ENCODE results near the gene GORAB.

The GORAB gene

DNA sequence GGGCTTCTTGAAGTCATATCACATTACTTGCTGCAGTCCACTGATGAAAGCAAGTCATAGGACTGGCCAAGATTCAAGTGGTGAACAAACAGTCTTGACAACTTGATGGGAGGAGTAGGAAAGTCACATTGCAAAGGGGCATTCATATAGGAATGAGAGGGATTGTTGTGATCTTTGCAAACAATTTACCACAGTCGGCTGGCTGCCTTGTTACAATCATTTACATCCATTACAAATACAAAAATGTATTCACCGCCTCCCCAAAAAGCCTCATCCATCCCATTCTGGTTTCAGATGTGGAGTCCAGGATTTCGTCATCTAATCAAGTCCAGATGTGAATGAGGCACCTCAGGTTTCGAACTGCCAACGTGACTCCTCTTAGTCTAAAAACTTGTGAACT, 26.8 kb downstream of the GORAB start:
- Mint-ChIP-seq H3K27me3 (no peaks in the 10 kb centered on the region), H3K27ac (no peak overlapping the region), H3K4me1 (peaks cover 13% of the 10 kb centered on the region), H3K4me3 (no peak overlapping the region), H3K36me3 (ENCODE audit: low read depth) (peaks cover 9% of the 10 kb centered on the region), H3K9me3 (peaks cover 8% of the 10 kb centered on the region)
- no peak for ATAC-seq
- no peak for DNase-seq

DNA sequence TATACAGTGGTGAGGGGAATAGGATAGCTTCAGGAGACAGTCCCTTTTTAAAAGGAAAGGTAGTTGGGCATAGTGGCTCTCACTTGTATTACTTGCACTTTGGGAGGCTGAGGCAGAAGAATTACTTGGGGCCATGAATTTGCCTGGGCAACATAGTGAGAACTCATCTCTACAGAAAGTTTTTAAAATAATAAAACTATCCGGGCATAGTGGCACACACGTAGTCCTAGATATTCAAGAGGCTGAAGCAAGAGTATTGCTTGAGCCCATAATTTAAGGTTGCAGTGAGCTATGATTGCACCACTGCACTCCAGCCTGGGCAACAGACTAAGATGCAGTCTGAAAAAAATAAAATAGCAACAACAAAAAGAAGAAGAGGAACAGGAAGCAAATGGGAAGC, 27.2 kb downstream of the GORAB start:
- ATAC-seq (no peak), DNase-seq (no peak)
- no peak overlapping the region for H3K4me3 Mint-ChIP-seq
- H3K36me3 Mint-ChIP-seq (ENCODE audit: low read depth): peaks cover 7% of the 10 kb centered on the region
- peaks cover under 1% of the 10 kb centered on the region for H3K27me3 Mint-ChIP-seq
- H3K9me3 Mint-ChIP-seq: peaks cover 8% of the 10 kb centered on the region
- no peak overlapping the region for H3K27ac Mint-ChIP-seq
- H3K4me1 Mint-ChIP-seq: peaks cover 13% of the 10 kb centered on the region

GRCh38 chr1:170560681-170561285, 28.8 kb downstream of the GORAB start:
- H3K4me1 Mint-ChIP-seq: peaks cover 13% of the 10 kb centered on the region
- peaks cover 2% of the 10 kb centered on the region for H3K27me3 Mint-ChIP-seq
- peaks cover 8% of the 10 kb centered on the region for H3K9me3 Mint-ChIP-seq
- H3K4me3 Mint-ChIP-seq: no peak overlapping the region
- H3K36me3 Mint-ChIP-seq (ENCODE audit: low read depth): peaks cover 4% of the 10 kb centered on the region
- H3K27ac Mint-ChIP-seq: no peak overlapping the region
- DNase-seq: no peak
- ATAC-seq: no peak

GRCh38 chr1:170562646-170563338, 30.8 kb downstream of the GORAB start:
- Mint-ChIP-seq H3K36me3 (ENCODE audit: low read depth) (peaks cover 2% of the 10 kb centered on the region), H3K27ac (no peak overlapping the region), H3K4me1 (peaks cover 13% of the 10 kb centered on the region), H3K27me3 (peaks cover 2% of the 10 kb centered on the region), H3K4me3 (no peak overlapping the region), H3K9me3 (peaks cover 8% of the 10 kb centered on the region)
- no peak for ATAC-seq
- DNase-seq: peak; percentile 6

DNA sequence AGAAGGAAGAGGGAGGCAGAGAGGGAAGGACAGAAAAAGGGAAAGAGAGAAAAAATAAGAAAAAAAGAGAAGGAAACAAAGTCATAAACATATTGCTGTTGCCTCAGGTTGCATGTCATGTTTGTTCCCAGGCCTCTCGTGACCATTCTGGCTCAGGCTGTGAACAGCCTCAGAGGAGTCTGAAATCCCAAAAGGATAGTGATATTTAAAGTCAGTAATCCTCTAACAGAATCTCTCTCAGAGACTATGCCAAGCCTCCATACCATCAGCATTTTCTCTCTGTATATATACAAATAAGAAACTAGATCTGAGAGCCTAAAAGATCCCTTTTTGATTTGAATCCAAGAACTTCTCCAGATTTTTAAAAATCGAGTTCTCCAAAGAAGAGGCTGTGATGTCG, 35.2 kb downstream of the GORAB start:
- H3K9me3 Mint-ChIP-seq: peaks cover 16% of the 10 kb centered on the region
- H3K4me1 Mint-ChIP-seq: peaks cover 13% of the 10 kb centered on the region
- H3K4me3 Mint-ChIP-seq: no peak overlapping the region
- no peaks in the 10 kb centered on the region for H3K36me3 Mint-ChIP-seq (ENCODE audit: low read depth)
- peaks cover 15% of the 10 kb centered on the region for H3K27me3 Mint-ChIP-seq
- DNase-seq (no peak), ATAC-seq (no peak)
- no peak overlapping the region for H3K27ac Mint-ChIP-seq

DNA sequence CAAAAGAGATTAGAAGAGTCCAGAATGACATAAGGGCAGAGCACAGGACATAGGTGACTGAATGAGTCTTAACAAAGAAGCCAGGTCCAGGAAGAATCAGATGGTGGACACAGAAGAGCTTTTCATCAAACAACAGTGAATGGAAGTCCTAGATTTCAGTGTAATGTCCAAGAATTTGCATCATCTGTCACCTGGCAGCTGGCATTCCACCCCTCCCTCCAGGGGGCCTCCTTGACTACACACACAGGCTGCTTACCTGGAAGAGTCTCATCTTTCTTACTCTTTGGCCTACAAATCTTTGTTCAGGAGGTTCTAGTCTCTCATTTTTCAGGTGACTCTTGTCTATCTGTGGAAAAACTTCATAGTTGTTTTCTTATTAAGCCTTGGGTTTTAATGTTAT, 36.2 kb downstream of the GORAB start:
- no peak for ATAC-seq
- no peaks in the 10 kb centered on the region for H3K36me3 Mint-ChIP-seq (ENCODE audit: low read depth)
- DNase-seq: no peak
- H3K4me1 Mint-ChIP-seq: peaks cover 3% of the 10 kb centered on the region
- peaks cover 18% of the 10 kb centered on the region for H3K27me3 Mint-ChIP-seq
- peaks cover 20% of the 10 kb centered on the region for H3K9me3 Mint-ChIP-seq
- H3K4me3 Mint-ChIP-seq: no peak overlapping the region
- H3K27ac Mint-ChIP-seq: no peak overlapping the region

DNA sequence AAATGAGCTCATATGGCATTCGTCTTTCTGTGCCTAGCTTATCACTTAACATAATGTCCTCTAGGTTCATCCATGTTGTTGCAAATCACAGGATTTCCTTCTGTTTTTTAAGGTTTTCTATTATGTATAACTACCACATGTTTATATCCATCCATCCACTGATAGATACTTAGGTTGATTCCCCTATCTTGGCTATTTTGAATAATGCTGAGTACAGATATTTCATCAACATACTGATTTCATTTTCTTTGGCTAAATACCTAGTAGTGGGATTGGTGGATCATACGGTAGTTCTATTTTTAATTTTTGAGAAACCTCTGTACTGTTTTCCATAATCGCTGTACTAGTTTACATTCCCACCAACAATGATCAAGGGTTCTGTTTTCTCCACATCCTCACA, 45.0 kb downstream of the GORAB start:
- H3K9me3 Mint-ChIP-seq: peaks cover 6% of the 10 kb centered on the region
- no peak overlapping the region for H3K4me3 Mint-ChIP-seq
- H3K27me3 Mint-ChIP-seq: peaks cover 17% of the 10 kb centered on the region
- no peaks in the 10 kb centered on the region for H3K36me3 Mint-ChIP-seq (ENCODE audit: low read depth)
- DNase-seq (no peak), ATAC-seq (no peak)
- no peak overlapping the region for H3K27ac Mint-ChIP-seq
- no peaks in the 10 kb centered on the region for H3K4me1 Mint-ChIP-seq

GRCh38 chr1:170578359-170578758, 46.4 kb downstream of the GORAB start:
- DNase-seq (no peak), ATAC-seq (no peak)
- H3K27me3 Mint-ChIP-seq: peaks cover 13% of the 10 kb centered on the region
- no peaks in the 10 kb centered on the region for H3K4me1 Mint-ChIP-seq
- no peak overlapping the region for H3K4me3 Mint-ChIP-seq
- H3K36me3 Mint-ChIP-seq (ENCODE audit: low read depth): no peaks in the 10 kb centered on the region
- no peak overlapping the region for H3K27ac Mint-ChIP-seq
- H3K9me3 Mint-ChIP-seq: no peaks in the 10 kb centered on the region

GRCh38 chr1:170580636-170581440, 48.9 kb downstream of the GORAB start:
- no peaks in the 10 kb centered on the region for H3K4me1 Mint-ChIP-seq
- DNase-seq (no peak), ATAC-seq (no peak)
- peaks cover 20% of the 10 kb centered on the region for H3K27me3 Mint-ChIP-seq
- no peak overlapping the region for H3K4me3 Mint-ChIP-seq
- H3K9me3 Mint-ChIP-seq: no peaks in the 10 kb centered on the region
- H3K27ac Mint-ChIP-seq: no peak overlapping the region
- no peaks in the 10 kb centered on the region for H3K36me3 Mint-ChIP-seq (ENCODE audit: low read depth)

- Mint-ChIP-seq H3K27me3 (peaks cover 28% of the 10 kb centered on the region), H3K9me3 (no peaks in the 10 kb centered on the region), H3K4me1 (peaks cover 3% of the 10 kb centered on the region), H3K4me3 (no peak overlapping the region), H3K36me3 (ENCODE audit: low read depth) (no peaks in the 10 kb centered on the region), H3K27ac (no peak overlapping the region)
- DNase-seq (no peak), ATAC-seq (no peak)
These were observed 51.2 kb downstream of the GORAB start for GRCh38 chr1:170583186-170583585.

DNA sequence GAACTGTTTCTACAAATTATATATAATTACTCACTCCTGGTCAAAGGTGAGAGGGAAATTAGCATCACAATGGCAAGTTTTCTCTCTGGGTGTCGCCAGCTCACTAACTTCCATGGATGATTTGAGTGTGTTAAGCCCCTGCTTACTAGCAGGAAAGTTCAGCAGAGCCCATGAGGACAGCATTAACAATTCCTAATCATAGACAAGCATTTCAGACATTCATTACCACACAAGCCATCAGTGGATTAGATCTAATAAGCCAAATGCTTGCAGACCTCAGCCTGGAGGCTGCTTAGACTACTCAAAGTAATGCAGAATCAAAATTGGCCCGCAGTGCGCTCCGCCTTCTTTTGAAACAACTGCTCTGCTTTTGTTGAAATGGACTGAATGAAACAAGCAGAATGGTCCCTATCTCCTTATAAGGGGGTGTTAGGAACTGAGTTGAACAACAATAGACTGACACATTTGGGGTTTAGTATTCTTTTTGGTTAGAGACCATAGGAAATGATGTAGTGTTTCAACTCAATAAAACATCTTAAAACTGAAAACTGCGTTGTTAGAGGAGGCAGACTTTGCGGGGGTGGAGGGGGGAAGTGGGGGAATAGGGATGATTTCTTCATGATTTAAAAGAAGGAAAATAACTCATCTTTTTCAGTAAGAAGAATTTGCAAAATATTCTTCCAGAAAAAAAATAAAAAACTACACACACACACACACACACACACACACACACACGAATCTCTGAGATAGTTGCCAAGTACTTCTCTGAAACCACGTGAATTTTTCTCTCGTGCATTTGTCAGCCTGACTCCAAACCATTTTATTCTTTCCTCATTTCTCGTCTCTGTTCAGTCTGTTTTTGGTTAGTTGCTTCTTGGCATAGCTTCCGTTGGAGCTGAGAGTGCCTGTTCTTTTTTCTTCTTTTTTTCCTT, 54.6 kb downstream of the GORAB start:
- H3K9me3 Mint-ChIP-seq: no peaks in the 10 kb centered on the region
- H3K27me3 Mint-ChIP-seq: peaks cover 43% of the 10 kb centered on the region
- peaks cover 3% of the 10 kb centered on the region for H3K4me1 Mint-ChIP-seq
- peak overlapping the region; percentile 3 for H3K4me3 Mint-ChIP-seq
- no peak overlapping the region for H3K27ac Mint-ChIP-seq
- ATAC-seq (no peak), DNase-seq (no peak)
- no peaks in the 10 kb centered on the region for H3K36me3 Mint-ChIP-seq (ENCODE audit: low read depth)

GRCh38 chr1:170587253-170587593, 55.3 kb downstream of the GORAB start:
- no peak for ATAC-seq
- peaks cover 44% of the 10 kb centered on the region for H3K27me3 Mint-ChIP-seq
- peak overlapping the region; percentile 3 for H3K4me3 Mint-ChIP-seq
- H3K9me3 Mint-ChIP-seq: no peaks in the 10 kb centered on the region
- peaks cover 3% of the 10 kb centered on the region for H3K4me1 Mint-ChIP-seq
- DNase-seq: no peak
- no peaks in the 10 kb centered on the region for H3K36me3 Mint-ChIP-seq (ENCODE audit: low read depth)
- H3K27ac Mint-ChIP-seq: no peak overlapping the region

DNA sequence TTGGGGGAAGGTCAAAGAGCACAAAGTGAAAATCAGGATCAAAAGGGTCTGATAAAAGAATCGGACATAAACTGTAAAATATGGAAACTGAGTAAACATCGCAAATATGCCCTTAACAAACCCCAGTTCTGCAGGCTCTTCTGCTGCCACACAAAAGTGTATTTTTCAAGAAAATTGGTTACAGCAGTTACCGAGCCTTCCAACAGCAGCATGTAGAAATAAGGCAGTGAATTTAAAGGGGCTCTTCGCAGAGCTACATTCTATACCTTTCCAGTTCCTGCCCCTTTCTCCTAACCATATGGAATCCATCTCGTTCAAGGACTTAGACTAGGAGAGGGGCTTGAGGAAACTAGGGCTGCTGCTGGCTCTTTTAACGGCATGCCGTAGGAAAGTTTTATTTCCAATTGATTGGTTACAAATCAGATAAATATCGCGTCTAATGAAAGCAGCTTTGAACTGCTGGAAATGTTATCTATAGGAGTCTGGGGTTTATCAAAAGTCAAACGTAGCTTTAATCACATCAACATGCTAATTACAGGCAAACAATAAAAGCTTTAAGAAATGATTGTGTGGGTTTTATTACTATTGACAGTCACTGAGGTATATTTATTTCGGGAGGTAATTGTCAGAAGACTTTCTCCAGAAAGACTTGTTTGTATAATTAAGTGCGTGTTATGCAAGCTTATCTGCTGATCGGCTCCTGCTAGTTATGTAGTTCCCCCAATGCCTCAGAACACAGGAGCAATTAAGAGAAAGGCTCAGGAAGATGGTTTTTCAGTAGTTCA, 59.1 kb downstream of the GORAB start:
- DNase-seq: no peak
- Mint-ChIP-seq H3K4me1 (peaks cover 3% of the 10 kb centered on the region), H3K36me3 (ENCODE audit: low read depth) (no peaks in the 10 kb centered on the region), H3K4me3 (no peak overlapping the region), H3K27ac (no peak overlapping the region), H3K27me3 (peaks cover 42% of the 10 kb centered on the region), H3K9me3 (peaks cover 8% of the 10 kb centered on the region)
- ATAC-seq: no peak
